ENCODE data around the gene CAMK2D. TPM values are rescaled to one million over a fixed set of nuclear protein-coding genes. Genes with fewer than 3 reads are reported as not detected.

Gene CAMK2D
- total and polyA plus RNA-seq, 8 donors, result 4.0 to 23.1 (median 9.8) TPM

DNA sequence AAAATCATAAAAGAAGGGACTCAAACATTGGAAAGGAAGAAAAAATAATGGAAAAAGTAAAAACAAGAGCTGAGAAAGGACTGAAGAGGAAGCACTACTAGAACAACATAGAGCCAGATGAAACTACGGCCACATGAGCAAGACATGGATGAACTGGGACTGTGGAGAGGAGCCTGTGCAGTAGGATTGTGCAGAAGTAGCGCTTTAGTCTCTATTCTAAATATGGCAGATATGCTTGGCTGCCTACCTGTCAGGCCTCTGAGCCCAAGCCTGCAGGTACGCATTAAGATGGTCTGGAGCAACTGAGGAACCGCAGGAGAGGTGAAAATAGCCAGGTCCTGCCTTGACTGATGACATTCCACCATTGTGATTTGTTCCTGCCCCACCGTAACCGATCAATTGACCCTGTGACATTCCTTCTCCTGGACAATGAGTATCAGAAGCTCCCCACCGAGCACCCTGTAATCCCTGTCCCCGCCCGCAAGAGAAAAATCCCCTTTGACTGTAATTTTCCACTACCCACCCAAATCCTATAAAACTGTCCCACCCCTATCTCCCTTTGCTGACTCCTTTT lies 154.3 kb downstream of the CAMK2D start:
- intact Hi-C loops (cut with DNase I), result no loop called here
- no peak for DNase-seq
- no peaks in the 10 kb centered on the region for H3K27me3 ChIP-seq
- no peak overlapping the region for H3K27ac ChIP-seq
- no peak for ATAC-seq
- no peak for FAIRE-seq
- H3K4me3 ChIP-seq, result no peak overlapping the region
- no peaks in the 10 kb centered on the region for H3K36me3 ChIP-seq
- 96 to 97% methylated on average over 9 of the region's 9 CpGs for WGBS, 2 donors
- TF ChIP-seq, protein P1, sequence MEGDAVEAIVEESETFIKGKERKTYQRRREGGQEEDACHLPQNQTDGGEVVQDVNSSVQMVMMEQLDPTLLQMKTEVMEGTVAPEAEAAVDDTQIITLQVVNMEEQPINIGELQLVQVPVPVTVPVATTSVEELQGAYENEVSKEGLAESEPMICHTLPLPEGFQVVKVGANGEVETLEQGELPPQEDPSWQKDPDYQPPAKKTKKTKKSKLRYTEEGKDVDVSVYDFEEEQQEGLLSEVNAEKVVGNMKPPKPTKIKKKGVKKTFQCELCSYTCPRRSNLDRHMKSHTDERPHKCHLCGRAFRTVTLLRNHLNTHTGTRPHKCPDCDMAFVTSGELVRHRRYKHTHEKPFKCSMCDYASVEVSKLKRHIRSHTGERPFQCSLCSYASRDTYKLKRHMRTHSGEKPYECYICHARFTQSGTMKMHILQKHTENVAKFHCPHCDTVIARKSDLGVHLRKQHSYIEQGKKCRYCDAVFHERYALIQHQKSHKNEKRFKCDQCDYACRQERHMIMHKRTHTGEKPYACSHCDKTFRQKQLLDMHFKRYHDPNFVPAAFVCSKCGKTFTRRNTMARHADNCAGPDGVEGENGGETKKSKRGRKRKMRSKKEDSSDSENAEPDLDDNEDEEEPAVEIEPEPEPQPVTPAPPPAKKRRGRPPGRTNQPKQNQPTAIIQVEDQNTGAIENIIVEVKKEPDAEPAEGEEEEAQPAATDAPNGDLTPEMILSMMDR (IDR thresholded peaks at IDR 0.05), result no peak
- no peaks in the 10 kb centered on the region for H3K9me3 ChIP-seq
- H3K4me1 ChIP-seq, result no peaks in the 10 kb centered on the region

DNA sequence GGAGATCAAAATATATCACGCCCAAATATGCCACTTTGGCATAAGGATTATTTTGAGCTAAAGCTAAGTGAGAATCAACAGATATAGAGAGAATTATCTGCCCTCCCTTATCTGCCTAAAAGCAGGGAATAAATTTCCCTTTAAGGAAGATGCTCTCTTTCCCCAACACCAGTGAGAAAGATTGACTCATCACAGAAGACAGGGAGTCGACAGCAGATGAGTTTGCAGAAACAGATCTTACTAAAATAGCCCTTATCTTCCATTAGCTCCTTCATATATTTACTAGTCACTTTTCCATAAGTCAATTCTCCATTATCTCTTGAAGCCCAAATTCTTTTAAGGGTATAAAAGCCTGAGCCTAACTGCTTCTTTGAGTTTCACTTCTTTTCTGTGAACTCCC lies 156.6 kb downstream of the CAMK2D start:
- no peaks in the 10 kb centered on the region for H3K27me3 ChIP-seq
- H3K4me1 ChIP-seq, result no peaks in the 10 kb centered on the region
- ATAC-seq (no peak), DNase-seq (no peak), FAIRE-seq (no peak)
- 89 to 94% methylated on average over 2 of the region's 2 CpGs for WGBS, 2 donors
- H3K27ac ChIP-seq, result no peak overlapping the region
- H3K9me3 ChIP-seq, result no peaks in the 10 kb centered on the region
- H3K4me3 ChIP-seq, result no peak overlapping the region
- TF ChIP-seq, protein P1 (IDR thresholded peaks at IDR 0.05), result no peak
- intact Hi-C loops (cut with DNase I), result no loop called here
- H3K36me3 ChIP-seq, result no peaks in the 10 kb centered on the region

DNA sequence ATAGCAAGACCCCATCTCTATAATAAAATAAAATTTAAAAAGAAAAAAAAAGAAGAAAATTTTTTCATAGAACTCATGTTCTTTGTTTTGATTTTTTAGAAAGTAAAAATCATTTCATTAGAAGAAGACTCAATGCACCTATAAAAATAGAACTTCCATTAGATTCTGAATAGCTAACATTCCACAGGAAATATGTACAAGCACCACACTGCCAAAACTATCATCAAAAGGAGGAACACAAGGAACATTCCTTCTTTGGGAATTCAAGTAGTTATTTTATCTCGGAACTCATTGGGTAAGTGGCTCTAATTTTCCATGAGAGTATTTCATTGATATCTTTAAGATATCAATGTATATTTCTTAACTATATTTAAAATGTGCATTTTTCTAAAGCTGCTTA lies 157.6 kb downstream of the CAMK2D start:
- DNase-seq, result no peak
- Histone ChIP-seq H3K27ac (no peak overlapping the region), H3K36me3 (no peaks in the 10 kb centered on the region), H3K4me3 (no peak overlapping the region), H3K9me3 (no peaks in the 10 kb centered on the region), H3K27me3 (no peaks in the 10 kb centered on the region), H3K4me1 (no peaks in the 10 kb centered on the region)
- ATAC-seq, result no peak
- intact Hi-C loops (cut with DNase I), result no loop called here
- TF ChIP-seq, protein P1 (IDR thresholded peaks at IDR 0.05), result no peak
- no peak for FAIRE-seq
- WGBS, 2 donors, result 89% methylated on average over 1 of the region's 1 CpG

DNA sequence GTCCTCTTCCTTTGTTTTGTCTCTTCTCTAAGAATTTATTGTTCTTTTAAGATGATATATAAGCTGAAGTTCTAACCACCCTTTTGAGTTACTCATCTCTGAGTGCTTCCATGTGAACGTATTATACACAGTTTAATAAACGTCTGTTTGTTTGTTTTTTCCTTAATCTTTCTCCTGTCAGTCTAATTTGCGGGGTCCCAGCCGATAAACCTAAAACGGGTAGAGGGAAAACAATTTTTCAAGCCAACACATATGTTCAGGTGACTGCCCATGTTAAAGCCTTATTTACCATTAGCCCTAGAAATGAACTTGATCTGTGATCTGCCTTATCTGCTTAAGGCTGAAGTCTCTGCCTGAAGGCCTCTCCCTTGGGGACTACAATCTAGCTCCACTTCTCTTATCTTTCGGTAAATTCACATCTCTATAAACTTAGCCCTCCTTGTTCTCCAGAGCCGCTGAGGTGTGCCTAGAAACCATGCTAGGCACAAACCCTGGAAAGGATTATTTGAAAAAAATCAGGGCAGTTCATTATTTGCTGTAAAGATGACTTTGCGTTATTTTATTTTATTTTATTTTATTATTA lies 158.8 kb downstream of the CAMK2D start:
- H3K9me3 ChIP-seq, result no peaks in the 10 kb centered on the region
- 83 to 88% methylated on average over 8 of the region's 8 CpGs for WGBS, 2 donors
- H3K4me3 ChIP-seq, result no peak overlapping the region
- H3K36me3 ChIP-seq, result no peaks in the 10 kb centered on the region
- H3K4me1 ChIP-seq, result no peaks in the 10 kb centered on the region
- H3K27ac ChIP-seq, result no peak overlapping the region
- DNase-seq, result no peak
- H3K27me3 ChIP-seq, result no peaks in the 10 kb centered on the region
- no peak for ATAC-seq
- intact Hi-C loops (cut with DNase I), result no loop called here
- FAIRE-seq, result no peak
- TF ChIP-seq, protein P1 (IDR thresholded peaks at IDR 0.05), result no peak

DNA sequence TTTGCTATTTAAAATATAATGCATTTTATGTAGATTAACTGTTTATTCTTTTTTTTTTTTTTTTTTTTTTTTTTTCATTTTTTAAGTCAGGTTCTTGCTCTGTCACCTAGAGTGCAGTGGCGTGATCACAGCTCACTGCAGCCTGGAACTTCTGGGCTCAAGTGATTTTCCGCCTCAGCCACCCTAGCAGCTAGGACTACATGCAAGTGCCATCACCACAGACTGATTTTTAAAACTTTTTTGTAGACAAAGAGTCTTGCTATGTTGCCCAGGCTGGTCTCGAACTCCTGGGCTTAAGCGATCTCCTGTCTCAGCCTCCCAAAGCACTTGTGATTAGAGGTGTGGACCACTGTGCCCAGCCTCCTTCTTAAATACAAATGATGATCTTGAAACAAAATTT lies 159.9 kb downstream of the CAMK2D start:
- no peaks in the 10 kb centered on the region for H3K4me1 ChIP-seq
- intact Hi-C loops (cut with DNase I), result no loop called here
- H3K27ac ChIP-seq, result no peak overlapping the region
- no peak for FAIRE-seq
- no peak overlapping the region for H3K4me3 ChIP-seq
- H3K27me3 ChIP-seq, result no peaks in the 10 kb centered on the region
- 80 to 99% methylated on average over 4 of the region's 4 CpGs for WGBS, 2 donors
- ATAC-seq, result no peak
- H3K9me3 ChIP-seq, result no peaks in the 10 kb centered on the region
- no peak for DNase-seq
- TF ChIP-seq, protein P1 (IDR thresholded peaks at IDR 0.05), result no peak
- H3K36me3 ChIP-seq, result no peaks in the 10 kb centered on the region
